Natural killer cell (primary cell): ENCODE results near the gene CORO6. TPM values are rescaled to one million over a fixed set of nuclear protein-coding genes. Genes with fewer than 3 reads are reported as not detected.

Experiments used
- ATAC-seq, 3 donors: fragments of 150-1000 bp in 2 of 3; fragments of 200-7000 bp in 1 of 3; cut with Tn5 transposase; 1 replicate in 1 of 3; 2 replicates in 2 of 3; pipeline ENCODE4 v1.10.0; 2021; ENCODE audit warnings: mild to moderate bottlenecking in 2 of 3, moderate library complexity in 2 of 3
- DNase-seq, 2 donors: peaks; one replicate each; pipeline versions ENCODE4 v3.0.0 to v3.0.0-alpha.2; 2013 to 2021; ENCODE audit warnings: mixed read lengths in 1 of 2
- H3K27ac ChIP-seq: one replicate; pipeline ENCODE4 v1.5.1; 2013; ENCODE audit warnings: mild to moderate bottlenecking, low read length
- H3K27me3 ChIP-seq: one replicate; pipeline ENCODE4 v1.6.1; 2013; ENCODE audit warnings: low read length; ENCODE audit not compliant: control insufficient read depth, insufficient read depth
- H3K36me3 ChIP-seq: one replicate; pipeline ENCODE4 v1.6.1; 2013; ENCODE audit warnings: low read length; ENCODE audit not compliant: control insufficient read depth, insufficient read depth
- H3K4me1 ChIP-seq: one replicate; pipeline ENCODE4 v1.6.1; 2013; ENCODE audit warnings: low read length; ENCODE audit not compliant: control insufficient read depth, insufficient read depth
- H3K4me3 ChIP-seq: one replicate; pipeline ENCODE4 v1.5.1; 2013; ENCODE audit warnings: low read length
- H3K9me3 ChIP-seq: one replicate; pipeline ENCODE4 v1.6.1; 2013; ENCODE audit warnings: low read length; ENCODE audit not compliant: control insufficient read depth, insufficient read depth
- H3K27ac Mint-ChIP-seq, 2 donors: one replicate each; pipeline ENCODE4 v1.8.0; 2022; ENCODE audit warnings: mild to moderate bottlenecking in 2 of 2, mixed read lengths in 2 of 2, moderate library complexity in 1 of 2
- H3K27me3 Mint-ChIP-seq, 2 donors: one replicate each; pipeline ENCODE4 v1.8.0; 2022; ENCODE audit warnings: low read depth in 2 of 2, mixed read lengths in 2 of 2
- H3K36me3 Mint-ChIP-seq: one replicate; pipeline ENCODE4 v1.8.0; 2022; ENCODE audit warnings: mixed read lengths
- H3K4me1 Mint-ChIP-seq, 2 donors: one replicate each; pipeline ENCODE4 v1.8.0; 2022; ENCODE audit warnings: mixed read lengths in 2 of 2
- H3K4me3 Mint-ChIP-seq: one replicate; pipeline ENCODE4 v1.8.0; 2022; ENCODE audit warnings: mild to moderate bottlenecking, moderate library complexity, mixed read lengths
- H3K9me3 Mint-ChIP-seq, 2 donors: one replicate each; pipeline ENCODE4 v1.8.0; 2022; ENCODE audit warnings: mixed read lengths in 2 of 2
- CTCF ChIP-seq: fragments of 200-600 bp; IDR thresholded peaks from one replicate; pipeline ENCODE4 v1.8.0; 2022; ENCODE audit warnings: antibody characterized with exemption
- WGBS: methylation state at CpG from one replicate; pipeline ENCODE4 v1.1.7; 2013; ENCODE audit warnings: missing lambda C conversion rate; ENCODE audit not compliant: insufficient coverage; 5-methylcytosine and 5-hydroxymethylcytosine counted together
- intact Hi-C: fragments of 100-400 bp; cut with micrococcal nuclease; formaldehyde crosslinking; loops from one replicate; pipeline ENCODE4 v1.14.2; 2022
- total RNA-seq, 4 donors: library from RNA; stranded (reverse); fragments of 120-200 nt in 1 of 4; gene quantifications; one replicate each; pipeline versions ENCODE4 v1.2.3 to v1.2.4, GENCODE V29; 2013 to 2022

CORO6 gene
- total RNA-seq, 3 donors from 2014 or later (not counting 1 experiment from before 2014, with no cell fraction given), result 2.4 to 18.7 (median 3.9) TPM

- Mint-ChIP-seq H3K9me3 (no peaks in the 10 kb centered on the region), H3K27me3 (no peaks in the 10 kb centered on the region), H3K4me1 (peaks cover 20 to 61% of the 10 kb centered on the region in 2 donors), H3K27ac (peak overlapping the region in 1 of 2 donors; percentile 40), H3K4me3 (peak overlapping the region; percentile 77), H3K36me3 (no peaks in the 10 kb centered on the region)
- Histone ChIP-seq H3K27ac (no peak overlapping the region), H3K9me3 (no peaks in the 10 kb centered on the region), H3K4me1 (peaks cover 62% of the 10 kb centered on the region), H3K36me3 (no peaks in the 10 kb centered on the region), H3K27me3 (peaks cover 3% of the 10 kb centered on the region), H3K4me3 (peak overlapping the region; percentile 12)
- intact Hi-C loops, result loop anchor here (1.0 kb wide), 1 partner anchor 23 kb away; no protein-coding TSS in a partner anchor
- TF ChIP-seq CTCF, result peak; percentile 92
- ATAC-seq (peak; percentile 44 to 58 (median 47)), DNase-seq (peak; percentile 78 to 84)
- 22% methylated on average over 22 of the region's 25 CpGs for WGBS
Observed at GRCh38 chr17:29591737-29592608, 30.7 kb downstream of the CORO6 start.

GRCh38 chr17:29591146-29591736, 31.5 kb downstream of the CORO6 start:
- 16% methylated on average over 31 of the region's 31 CpGs for WGBS
- Mint-ChIP-seq H3K27me3 (no peaks in the 10 kb centered on the region), H3K9me3 (no peaks in the 10 kb centered on the region), H3K4me1 (peaks cover 20 to 61% of the 10 kb centered on the region in 2 donors), H3K36me3 (no peaks in the 10 kb centered on the region), H3K27ac (peak overlapping the region in 1 of 2 donors; percentile 40), H3K4me3 (peak overlapping the region; percentile 75)
- Histone ChIP-seq H3K27me3 (peaks cover 3% of the 10 kb centered on the region), H3K9me3 (no peaks in the 10 kb centered on the region), H3K27ac (no peak overlapping the region), H3K4me1 (peaks cover 68% of the 10 kb centered on the region), H3K36me3 (no peaks in the 10 kb centered on the region), H3K4me3 (peak overlapping the region; percentile 12)
- DNase-seq, result peak in 1 of 2 donors; percentile 57
- ATAC-seq, result no peak
- TF ChIP-seq CTCF, result no peak
- intact Hi-C loops, result no loop called here

GRCh38 chr17:29590411-29591145, 32.1 kb downstream of the CORO6 start:
- DNase-seq (peak in 1 of 2 donors; percentile 48), ATAC-seq (no peak)
- H3K27ac ChIP-seq, result no peak overlapping the region
- intact Hi-C loops, result no loop called here
- peak overlapping the region; percentile 61 for H3K4me3 ChIP-seq
- H3K4me3 Mint-ChIP-seq, result peak overlapping the region; percentile 80
- H3K9me3 Mint-ChIP-seq, result no peaks in the 10 kb centered on the region
- no peaks in the 10 kb centered on the region for H3K9me3 ChIP-seq
- H3K4me1 ChIP-seq, result peaks cover 72% of the 10 kb centered on the region
- no peak for TF ChIP-seq CTCF
- no peaks in the 10 kb centered on the region for H3K36me3 Mint-ChIP-seq
- no peaks in the 10 kb centered on the region for H3K27me3 Mint-ChIP-seq
- peaks cover 3% of the 10 kb centered on the region for H3K27me3 ChIP-seq
- WGBS, result 49% methylated on average over 30 of the region's 30 CpGs
- peaks cover 20 to 62% of the 10 kb centered on the region in 2 donors for H3K4me1 Mint-ChIP-seq
- H3K27ac Mint-ChIP-seq, result peak overlapping the region in 1 of 2 donors; percentile 83
- H3K36me3 ChIP-seq, result no peaks in the 10 kb centered on the region
